ENCODE results near the gene DGCR6L. TPM values are rescaled to one million over a fixed set of nuclear protein-coding genes. Genes with fewer than 3 reads are reported as not detected.
"Not testable (repeated sequence)": the region's sequence is repeated elsewhere in the genome, so short reads cannot be mapped to it uniquely, and the experiment has no call there.

The DGCR6L gene
- total RNA-seq, 1 donor from 2014 or later = 35.8 TPM

DNA sequence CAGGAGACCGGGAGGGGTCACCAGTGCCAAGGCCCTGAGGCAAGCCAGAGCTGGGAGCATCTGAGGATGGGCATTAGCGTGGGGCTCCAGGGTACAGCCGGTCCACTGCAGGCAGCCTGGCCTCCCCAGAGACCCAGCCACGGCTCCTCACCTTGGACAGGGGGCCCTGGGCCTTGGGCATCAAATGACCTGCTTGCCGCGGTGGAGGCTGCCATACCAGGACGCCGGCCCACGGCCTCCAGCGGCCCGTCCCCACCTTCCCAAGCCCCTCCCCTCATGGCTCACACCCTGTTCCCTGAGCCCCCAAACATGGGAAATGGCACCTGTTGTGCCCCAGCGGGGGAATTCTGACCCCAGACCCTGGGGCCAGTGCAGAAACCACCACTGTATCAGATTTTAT, 39.0 kb downstream of the DGCR6L start:
- H3K4me1 ChIP-seq = no peaks in the 10 kb centered on the region
- TF ChIP-seq, protein P1, sequence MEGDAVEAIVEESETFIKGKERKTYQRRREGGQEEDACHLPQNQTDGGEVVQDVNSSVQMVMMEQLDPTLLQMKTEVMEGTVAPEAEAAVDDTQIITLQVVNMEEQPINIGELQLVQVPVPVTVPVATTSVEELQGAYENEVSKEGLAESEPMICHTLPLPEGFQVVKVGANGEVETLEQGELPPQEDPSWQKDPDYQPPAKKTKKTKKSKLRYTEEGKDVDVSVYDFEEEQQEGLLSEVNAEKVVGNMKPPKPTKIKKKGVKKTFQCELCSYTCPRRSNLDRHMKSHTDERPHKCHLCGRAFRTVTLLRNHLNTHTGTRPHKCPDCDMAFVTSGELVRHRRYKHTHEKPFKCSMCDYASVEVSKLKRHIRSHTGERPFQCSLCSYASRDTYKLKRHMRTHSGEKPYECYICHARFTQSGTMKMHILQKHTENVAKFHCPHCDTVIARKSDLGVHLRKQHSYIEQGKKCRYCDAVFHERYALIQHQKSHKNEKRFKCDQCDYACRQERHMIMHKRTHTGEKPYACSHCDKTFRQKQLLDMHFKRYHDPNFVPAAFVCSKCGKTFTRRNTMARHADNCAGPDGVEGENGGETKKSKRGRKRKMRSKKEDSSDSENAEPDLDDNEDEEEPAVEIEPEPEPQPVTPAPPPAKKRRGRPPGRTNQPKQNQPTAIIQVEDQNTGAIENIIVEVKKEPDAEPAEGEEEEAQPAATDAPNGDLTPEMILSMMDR (IDR thresholded peaks at IDR 0.05) = no peak
- no peak overlapping the region for H3K4me3 ChIP-seq
- DNase-seq (no peak), ATAC-seq (no peak)
- H3K27ac ChIP-seq = no peak overlapping the region
- intact Hi-C loops (cut with DNase I) = no loop called here
- no peaks in the 10 kb centered on the region for H3K27me3 ChIP-seq
- no peaks in the 10 kb centered on the region for H3K9me3 ChIP-seq
- no peaks in the 10 kb centered on the region for H3K36me3 ChIP-seq

DNA sequence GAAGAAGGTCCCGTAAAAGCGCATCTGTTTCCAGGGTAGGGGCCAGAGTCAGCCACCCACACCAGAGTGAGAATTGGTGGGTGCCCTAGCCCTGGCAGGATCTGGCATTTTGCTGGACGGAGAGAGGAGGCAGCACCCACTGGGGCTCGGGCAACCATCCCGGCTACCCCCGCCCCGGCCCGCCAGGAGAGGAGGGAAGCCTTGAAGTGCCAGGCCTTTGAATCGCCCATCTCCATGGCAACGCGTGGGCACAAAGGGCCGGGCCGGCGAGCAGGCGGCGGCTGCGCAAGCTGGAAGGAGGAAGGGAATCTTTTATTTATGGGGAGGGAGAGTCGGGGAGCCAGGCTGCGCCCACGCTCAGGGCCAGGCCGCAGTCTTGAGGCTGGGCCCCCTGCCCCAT, 39.7 kb downstream of the DGCR6L start:
- H3K27me3 ChIP-seq; H3K9me3 ChIP-seq; DNase-seq; intact Hi-C loops (cut with DNase I); H3K27ac ChIP-seq; H3K4me3 ChIP-seq; ATAC-seq; H3K4me1 ChIP-seq; H3K36me3 ChIP-seq: not testable (repeated sequence)

DNA sequence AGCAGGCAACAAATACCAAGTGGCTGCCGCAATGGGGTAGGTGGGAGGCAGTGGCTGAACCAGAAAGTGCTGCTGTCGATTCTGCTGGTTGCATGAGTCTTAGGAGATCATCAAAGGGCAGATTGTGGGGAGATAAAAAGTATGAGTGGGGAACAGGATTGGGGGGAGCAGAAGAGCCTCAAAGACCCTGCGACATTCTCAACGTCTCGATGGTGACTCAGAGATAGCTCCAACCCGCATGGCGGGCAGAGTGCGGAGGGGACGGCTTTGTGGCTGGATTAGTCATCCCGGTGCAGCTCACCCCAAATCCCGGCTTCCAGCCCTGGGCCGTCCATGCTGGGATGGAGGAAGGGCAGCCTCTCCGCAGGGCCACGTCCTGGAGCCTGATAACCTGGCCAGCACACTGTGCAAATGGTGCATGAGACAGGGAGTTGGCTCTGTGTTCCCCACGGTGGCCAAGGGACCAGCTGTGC, 40.2 kb downstream of the DGCR6L start:
- H3K27me3 ChIP-seq = no peaks in the 10 kb centered on the region
- ATAC-seq (no peak), DNase-seq (no peak)
- TF ChIP-seq, protein P1 (IDR thresholded peaks at IDR 0.05) = no peak
- no peaks in the 10 kb centered on the region for H3K4me1 ChIP-seq
- H3K27ac ChIP-seq = no peak overlapping the region
- no peak overlapping the region for H3K4me3 ChIP-seq
- H3K36me3 ChIP-seq = no peaks in the 10 kb centered on the region
- intact Hi-C loops (cut with DNase I) = no loop called here
- no peaks in the 10 kb centered on the region for H3K9me3 ChIP-seq

DNA sequence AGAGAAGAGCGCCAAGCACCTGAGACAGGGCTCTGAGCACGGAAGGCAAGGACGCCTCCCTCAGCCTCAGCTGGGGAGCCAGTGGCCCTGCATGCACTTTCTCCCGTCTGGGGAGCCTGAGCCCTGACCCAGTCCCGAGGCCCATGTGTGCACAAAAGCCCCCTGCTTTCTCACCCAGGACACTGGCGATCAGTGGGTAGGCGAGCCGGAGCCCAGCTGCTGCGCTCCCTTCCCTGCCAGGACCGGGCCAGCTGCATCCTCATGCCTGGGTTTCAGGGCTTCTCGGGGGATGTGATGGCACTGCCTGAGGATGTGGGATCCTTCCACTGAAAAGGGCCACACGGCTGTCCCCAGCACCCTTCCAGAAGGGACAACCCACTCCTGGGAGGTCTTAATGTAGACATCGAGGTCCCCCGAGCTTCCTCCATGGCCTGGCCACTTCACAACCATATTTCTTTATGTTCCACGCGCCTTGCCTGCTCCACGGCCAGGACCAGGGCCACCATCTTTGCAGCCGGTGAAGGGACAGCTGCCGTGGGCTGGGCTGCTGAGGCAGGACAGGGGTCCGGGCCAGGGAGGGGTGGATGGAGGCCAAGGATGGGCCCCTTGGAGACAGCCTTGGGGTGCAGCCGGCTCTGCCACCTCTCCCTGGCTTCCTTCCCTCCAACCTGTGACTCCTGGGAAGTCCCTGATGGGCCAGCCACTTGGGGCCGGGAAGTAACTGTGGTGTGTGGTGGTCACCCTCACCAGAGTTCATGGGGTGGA, 41.0 kb downstream of the DGCR6L start:
- H3K36me3 ChIP-seq; intact Hi-C loops (cut with DNase I); H3K27me3 ChIP-seq; DNase-seq; H3K4me1 ChIP-seq; H3K4me3 ChIP-seq; ATAC-seq; H3K27ac ChIP-seq; H3K9me3 ChIP-seq: not testable (repeated sequence)

DNA sequence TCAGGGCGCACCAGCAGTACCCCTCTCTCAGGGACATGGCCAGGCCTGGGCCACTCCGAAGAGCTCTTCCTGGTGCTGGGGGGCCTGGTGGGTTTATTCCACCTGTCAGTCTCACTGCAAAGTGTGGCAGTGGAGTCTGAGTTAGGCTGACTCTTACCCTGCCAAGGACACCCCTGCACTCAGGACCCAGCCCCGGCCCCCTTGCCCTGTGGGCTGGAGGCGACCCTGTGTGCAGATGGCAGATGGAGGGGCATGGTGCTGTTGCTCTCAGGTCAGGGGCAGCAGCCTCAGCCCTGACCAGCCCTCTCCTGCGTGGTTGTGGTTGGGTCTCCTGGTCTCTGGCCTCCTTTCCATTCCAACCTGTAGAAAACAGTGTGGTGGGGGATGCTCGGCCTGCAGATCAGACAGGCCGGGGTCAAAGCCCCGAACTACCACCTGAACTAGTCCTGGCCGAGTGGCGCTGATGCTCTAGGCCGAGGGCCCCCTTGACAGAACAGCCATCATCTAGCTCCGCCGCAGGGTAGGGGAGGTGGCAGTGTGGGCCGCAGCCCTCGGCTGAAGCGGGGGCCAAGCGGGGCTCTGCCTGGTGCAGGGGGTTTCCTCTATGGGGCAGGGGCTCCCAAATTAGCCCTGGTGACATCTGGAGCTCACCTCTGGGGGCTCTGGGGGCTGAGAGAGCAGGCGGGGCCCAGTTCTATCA, 41.8 kb downstream of the DGCR6L start:
- DNase-seq; H3K4me3 ChIP-seq; H3K4me1 ChIP-seq; H3K36me3 ChIP-seq; intact Hi-C loops (cut with DNase I); H3K27me3 ChIP-seq; H3K9me3 ChIP-seq; ATAC-seq; H3K27ac ChIP-seq: not testable (repeated sequence)

DNA sequence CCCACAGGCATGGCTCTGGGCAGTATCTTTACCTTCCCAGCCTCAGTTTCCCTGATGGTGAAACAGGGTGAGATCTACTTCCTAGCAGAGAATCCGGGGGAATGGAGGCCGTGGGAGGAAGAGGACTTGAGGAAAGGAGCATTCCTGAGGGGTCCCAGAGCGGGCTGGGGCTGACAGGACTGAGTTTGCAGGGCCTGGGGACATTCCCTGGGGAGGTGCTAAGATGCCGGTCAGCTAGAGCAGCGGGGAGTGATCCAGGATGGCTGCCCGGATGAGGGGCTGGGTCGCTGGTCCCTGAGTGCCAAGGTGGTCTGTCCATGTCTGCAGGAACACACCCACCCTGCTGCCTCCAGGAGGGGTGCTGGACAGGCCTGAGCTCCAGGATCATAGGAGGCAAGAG, 43.4 kb downstream of the DGCR6L start:
- H3K27ac ChIP-seq = no peak overlapping the region
- DNase-seq (no peak), ATAC-seq (no peak)
- H3K4me1 ChIP-seq = no peaks in the 10 kb centered on the region
- no peaks in the 10 kb centered on the region for H3K36me3 ChIP-seq
- no peaks in the 10 kb centered on the region for H3K9me3 ChIP-seq
- H3K4me3 ChIP-seq = no peak overlapping the region
- TF ChIP-seq, protein P1 (IDR thresholded peaks at IDR 0.05) = no peak
- intact Hi-C loops (cut with DNase I) = no loop called here
- no peaks in the 10 kb centered on the region for H3K27me3 ChIP-seq

DNA sequence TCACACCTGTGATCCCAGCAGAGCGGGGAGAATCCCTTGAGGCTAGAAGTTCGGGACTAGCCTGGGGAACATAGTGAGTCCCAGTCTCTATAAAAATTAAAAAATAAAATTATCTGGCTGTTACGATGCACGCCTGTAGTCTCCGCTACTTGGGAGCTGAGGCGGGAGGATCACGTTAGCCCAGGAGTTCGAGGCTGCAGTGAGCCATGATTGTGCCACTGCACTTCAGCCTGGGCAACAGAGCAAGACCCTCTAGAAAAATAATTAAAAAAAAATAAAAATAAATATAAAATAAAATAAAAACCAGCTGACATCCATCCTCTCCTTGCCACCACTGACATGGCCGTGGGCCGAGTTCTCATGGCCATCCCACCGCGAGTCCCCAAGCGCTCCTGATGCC, 44.0 kb downstream of the DGCR6L start:
- no peaks in the 10 kb centered on the region for H3K36me3 ChIP-seq
- ATAC-seq (no peak), DNase-seq (no peak)
- no peak overlapping the region for H3K4me3 ChIP-seq
- intact Hi-C loops (cut with DNase I) = no loop called here
- H3K27ac ChIP-seq = no peak overlapping the region
- TF ChIP-seq, protein P1 (IDR thresholded peaks at IDR 0.05) = no peak
- no peaks in the 10 kb centered on the region for H3K9me3 ChIP-seq
- H3K4me1 ChIP-seq = no peaks in the 10 kb centered on the region
- no peaks in the 10 kb centered on the region for H3K27me3 ChIP-seq

DNA sequence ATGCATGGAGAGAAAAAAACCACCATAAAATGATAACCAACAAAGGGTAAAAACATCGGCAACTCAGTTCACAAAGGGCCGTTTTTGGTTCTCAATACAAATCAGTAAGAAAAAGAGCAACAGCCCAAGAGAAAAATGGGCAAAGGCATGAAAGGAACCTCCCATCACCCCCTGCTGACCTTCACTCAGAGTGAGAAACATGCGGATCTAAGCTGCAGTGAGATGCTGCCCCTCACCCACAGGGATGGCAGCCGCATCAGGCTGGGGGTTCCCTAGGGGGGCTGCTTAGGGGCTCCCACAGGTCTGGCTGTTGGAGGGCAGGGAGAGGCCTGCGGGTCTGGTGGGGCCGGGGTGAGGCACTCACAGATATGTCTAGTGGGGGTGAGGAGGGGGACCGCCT, 44.5 kb downstream of the DGCR6L start:
- H3K36me3 ChIP-seq; H3K9me3 ChIP-seq; H3K27ac ChIP-seq; H3K27me3 ChIP-seq; DNase-seq; ATAC-seq; intact Hi-C loops (cut with DNase I); H3K4me3 ChIP-seq; H3K4me1 ChIP-seq: not testable (repeated sequence)

DNA sequence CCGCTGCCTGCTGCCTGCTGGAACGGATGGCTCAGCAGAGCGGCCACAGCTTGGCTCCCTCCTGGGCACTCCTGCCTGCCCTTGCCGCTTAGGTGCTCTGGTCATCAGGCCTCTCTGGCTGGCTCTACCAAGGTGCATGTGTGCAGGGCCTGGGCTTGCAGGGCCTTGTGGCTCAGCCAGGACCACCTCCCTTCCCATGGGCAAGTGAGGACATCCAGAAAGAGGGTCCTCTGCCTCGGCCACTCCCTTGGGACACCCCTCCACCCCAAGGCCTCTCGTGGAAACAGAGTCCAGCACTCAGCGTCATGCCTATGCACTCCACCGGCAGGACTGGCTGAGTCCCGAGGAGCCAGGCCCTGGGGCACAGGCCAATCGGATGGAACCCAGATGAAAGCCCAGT, 45.5 kb downstream of the DGCR6L start:
- H3K4me1 ChIP-seq; H3K9me3 ChIP-seq; H3K36me3 ChIP-seq; H3K27ac ChIP-seq; intact Hi-C loops (cut with DNase I); H3K27me3 ChIP-seq; H3K4me3 ChIP-seq; ATAC-seq; DNase-seq: not testable (repeated sequence)

All from upper lobe of right lung (tissue), 1 donor.